Cerebellar nuclear complex (tissue), 1 donor: ENCODE data around the gene IL17RC.

Source experiments
- DNase-seq, 2 experiments: peaks; one replicate each; lab custom pipeline; 2025; lab: John Stamatoyannopoulos, UW

The IL17RC gene

DNA sequence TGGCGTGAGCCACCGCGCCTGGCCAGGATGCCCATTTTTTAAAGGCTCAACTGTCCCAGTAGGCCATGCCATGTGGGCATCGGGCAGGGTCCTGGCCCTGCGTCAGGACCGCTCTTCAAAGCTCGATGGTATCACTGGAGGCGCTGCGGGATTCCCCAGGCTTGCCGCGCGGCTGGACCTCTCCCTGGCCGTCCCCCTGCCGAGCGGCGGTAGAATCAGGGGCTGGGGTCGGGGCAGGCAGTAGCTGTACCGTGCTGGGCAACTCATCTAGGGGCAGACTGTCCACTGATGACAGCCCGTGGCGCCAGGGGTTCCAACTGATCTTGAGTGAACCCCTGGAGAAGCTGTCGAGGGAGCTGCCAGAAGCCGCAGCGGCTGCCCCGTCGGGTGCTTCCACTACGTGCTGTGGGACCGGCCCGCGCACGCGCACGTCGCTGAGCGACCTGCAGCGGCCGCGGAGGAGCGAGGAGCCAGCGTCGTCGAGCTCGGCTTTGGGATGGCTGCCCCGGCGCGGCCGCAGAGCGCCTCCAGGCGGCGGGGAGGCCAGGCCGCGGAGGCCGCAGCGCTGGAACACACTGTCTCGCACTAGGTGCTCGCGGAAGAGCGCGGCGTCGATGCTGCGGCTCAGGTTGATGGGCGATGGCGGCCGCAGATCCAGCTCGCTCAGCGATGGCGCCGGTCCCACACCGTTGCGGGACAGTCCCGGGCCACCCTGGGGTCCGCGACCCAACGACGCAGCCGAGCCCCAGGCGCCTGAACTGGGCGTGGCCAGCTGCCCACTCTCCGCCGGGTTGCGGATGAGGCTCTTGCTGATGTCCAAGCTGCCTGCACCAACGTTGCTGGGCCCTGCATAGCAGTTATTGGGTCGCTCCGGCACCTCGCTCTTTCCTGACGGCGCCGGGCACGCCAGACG is 29.5 kb downstream of the IL17RC start:
- peak in 1 of 2 experiments; percentile 5 for DNase-seq

DNA sequence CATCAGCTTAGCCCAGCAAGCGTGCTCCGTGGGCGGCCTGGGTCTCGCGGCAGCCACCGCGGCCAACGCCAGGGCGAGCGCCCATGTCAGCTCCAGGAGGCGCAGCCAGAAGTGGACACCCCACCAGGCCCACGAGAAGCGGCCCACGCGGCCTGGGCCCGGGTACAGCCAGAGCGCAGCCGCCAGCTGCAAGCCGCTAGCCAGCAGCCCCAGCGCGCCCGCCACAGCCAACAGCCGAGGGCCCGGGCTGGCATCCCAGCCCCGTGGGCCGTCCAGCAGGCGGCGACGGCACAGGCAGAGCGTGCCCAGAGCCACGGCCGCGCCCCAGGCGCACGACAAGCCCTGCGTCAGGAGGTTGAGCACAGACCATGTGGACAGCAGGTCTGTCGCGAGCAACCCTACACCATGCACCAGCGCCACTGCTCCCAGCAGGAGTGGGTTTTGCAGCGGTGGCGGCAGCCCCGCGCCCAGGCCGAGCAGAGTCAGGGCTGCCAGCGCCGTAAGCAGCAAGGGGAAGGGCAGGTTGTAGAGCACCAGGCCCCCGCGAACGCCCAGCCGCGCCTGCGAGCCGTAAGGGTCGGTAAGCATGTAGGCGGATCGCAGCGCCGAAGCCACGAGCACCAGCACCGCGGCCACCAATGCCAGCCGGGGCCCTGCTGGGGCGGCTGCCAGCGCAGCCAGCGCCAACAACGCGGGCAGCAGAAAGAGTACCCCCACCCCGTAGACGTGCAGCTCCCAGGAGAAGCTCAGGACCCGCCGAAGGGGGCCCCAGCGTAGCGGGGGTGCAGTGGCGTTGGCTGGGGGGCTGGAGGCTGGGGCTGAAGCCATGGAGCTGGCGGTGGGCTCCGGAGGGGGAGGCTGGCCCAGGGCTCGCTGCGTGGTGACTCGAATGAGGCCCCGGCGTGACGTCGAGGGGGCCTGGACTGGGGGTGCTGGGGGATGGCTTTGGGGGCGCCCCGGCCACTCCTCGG is 30.4 kb downstream of the IL17RC start:
- DNase-seq = peak in 1 of 2 experiments; percentile 25

DNA sequence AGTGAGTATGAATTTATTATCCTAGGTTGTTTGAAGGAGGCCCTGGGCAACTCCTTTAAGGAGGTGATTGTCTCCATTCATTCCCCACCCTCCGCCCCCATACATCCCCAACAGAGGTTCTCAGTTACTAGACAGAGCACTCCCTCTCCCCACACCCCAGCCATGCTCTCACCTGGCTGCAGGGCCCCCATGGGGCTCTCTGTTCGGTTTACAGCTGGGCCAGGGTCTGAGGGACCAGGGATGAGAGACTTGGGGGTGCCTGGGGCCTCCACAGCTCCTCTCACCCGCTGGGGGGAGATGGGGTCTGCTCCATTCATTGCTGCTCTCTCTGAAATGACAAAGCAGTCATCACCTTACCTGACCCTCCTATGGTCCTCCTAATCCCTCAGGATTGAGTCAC is 31.7 kb downstream of the IL17RC start:
- no peak for DNase-seq

DNA sequence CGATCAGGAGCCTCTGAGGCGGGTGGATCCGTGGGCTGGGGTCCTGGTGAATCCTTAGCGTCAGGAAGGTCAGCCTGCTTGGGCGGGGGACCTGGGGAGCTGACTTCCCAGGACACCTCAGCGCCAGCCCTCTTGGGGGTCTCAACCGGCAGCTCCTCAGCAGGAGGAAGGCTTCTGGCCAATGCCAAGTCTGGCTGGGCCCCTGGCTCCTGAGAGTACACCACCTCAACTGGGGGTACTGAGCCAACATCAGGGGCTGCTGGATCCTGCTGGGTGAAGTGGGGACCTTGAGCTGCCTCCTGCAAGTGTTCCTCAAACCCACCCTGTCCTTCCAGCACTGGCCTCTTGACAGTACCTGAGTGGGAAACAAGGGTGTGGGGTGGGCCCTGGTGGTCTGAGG is 32.2 kb downstream of the IL17RC start:
- DNase-seq = no peak

DNA sequence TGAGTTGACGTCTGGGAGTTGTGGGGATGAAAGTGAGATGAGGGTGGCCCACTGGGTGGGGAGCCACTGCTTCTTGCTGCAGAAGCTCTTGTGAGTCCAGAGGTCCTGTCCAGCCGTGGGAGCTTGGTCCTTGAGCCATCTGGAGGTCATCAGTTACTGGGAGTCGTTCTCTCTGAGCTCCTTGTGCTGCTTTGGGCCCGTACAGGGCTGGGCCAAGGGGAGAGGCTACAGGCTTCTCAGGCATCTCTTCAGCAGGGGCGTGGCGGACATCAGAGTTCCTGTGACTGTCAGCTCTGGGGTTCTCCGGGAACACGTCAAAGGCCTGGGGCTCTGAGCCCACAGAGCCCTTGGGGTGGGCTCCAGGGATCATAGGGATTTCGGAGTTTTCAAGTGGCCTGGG is 32.7 kb downstream of the IL17RC start:
- no peak for DNase-seq

DNA sequence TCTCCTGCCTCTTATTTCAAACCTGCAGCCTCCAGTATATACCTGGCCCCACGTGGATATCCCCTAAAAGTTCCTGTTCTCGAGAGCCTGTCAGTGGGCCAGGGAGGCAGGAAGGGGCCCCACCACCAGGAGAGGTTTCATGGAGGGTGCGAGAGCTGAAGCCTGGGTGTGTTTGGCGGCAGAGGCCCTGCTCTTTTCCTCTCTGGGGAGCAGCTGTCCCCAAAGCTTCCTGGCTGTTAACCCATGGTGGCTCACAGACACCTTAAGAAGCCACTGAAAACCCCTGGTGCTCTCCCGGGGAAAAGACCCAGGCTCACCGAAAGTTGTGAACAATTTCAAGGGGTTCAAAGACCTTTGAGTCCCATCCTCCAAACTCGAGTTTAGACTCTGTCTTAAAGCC is 34.2 kb downstream of the IL17RC start:
- no peak for DNase-seq

DNA sequence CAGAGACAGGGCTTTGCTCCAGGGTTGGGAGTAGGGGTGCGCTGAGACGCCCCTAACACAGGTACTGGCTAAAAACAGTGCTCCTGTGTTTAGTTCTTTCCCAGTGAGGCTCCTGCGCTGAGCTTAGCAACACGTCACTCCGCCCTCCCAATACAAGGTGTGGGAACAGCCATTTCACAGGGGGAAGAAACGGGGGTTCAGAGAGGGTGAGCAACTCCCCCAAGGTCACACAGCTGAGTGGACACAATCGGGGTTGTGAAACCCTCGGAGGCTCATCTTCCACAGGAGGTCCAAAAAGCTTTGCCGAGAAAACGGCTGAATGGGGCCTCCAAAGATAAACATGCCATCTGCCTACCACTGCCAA is 34.7 kb downstream of the IL17RC start:
- DNase-seq = no peak

DNA sequence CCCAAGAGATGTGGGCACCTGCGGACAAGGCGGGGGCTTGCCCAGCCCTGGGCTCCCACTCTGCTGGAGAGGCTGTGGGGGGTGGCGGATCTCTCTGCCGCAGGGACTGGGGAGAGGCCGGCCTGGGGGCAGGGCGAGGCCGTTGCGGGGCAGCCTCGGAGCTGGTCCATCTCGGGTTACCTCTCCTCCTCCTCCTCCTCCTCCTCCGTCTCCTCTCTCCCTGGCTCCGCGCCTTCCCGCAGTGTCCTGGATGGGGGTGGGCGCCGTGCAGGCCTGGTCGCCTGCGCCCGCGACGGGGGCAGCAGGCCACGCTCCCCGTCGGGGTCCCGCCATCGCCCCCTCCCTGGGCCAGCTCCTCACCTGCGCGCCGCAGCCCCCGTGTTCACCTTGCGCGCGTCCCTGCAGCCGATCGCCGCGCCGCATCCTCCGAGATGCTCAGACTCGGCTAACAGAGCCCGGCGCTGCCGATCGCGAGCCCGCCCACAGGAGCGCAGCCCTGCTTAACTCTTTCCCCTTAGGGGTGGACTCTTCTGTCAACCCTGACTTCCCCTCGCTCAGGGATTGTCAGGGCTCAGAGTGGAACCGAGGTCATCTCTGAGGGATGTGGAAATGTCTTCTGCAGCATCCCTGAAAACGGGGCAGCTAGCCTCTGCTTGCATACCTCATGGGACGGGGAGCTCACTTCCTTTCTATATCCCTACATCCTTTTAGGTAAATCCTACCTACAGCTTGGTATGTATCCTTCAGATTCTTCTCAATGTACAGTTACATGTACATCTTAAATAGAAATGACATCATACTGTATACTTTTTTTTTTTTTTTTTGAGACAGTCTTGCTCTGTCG is 35.3 kb downstream of the IL17RC start, which contains the start of gene PRRT3:
PRRT3 (minus strand) TSS at position 447 of the 844 bp plus-strand sequence. CDS start 2,293 bp downstream, outside the sequence.
- no peak for DNase-seq

DNA sequence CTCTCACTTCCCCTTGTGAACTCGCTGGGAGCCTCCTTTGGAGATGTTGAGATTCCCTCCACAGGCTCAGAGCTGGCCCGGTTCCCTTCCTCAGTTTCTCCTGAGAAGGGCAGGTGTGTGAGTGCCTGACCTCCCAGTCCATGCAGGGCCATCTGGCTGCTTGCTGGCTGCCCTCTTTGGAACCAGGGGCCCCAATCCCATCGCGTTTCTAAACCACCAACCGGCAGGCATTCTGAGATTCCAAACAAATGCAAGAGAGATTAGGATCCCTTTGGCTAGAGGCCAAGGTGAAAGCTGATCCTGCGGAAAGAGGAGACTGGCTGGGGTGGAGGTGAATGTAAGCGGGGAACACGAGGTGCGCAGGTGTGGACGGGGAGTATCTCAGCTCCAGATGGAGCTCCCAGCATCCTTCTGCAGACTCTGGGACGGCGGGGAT is 38.2 kb downstream of the IL17RC start:
- DNase-seq = no peak

DNA sequence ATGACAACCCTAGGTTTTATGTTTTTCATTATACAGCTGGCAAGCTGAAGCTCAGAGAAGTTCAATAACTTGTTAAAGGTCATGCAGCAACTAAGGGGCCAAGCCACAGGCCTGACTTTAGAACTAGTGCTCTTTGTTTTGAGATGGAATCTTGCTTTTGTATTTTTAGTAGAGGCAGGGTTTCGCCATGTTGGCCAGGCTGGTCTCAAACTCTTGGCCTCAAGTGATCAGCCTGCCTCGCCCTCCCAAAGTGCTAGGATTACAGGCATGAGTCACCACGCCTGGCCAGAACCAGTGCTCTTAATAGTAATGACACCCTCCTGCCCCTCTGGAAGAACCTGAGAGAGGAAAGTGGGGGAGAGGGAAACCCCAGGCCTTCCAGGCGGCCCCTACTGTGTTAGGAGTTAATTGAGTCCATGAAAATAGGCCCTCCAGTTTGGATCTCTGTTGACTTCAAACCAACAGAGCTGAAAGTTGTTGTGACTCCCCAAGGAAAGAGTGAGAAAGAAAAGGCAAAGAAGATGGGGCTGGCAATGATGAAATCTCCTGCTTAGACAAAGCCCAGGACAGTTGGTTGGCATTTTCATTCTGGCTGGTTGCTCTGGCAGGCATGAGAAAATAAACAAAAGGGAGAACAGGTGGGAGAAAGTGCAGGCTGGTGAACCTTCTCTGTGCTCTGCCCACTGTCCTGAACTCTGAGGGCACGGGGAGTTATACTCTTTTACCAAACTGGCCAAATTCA is 38.9 kb downstream of the IL17RC start:
- DNase-seq = no peak

DNA sequence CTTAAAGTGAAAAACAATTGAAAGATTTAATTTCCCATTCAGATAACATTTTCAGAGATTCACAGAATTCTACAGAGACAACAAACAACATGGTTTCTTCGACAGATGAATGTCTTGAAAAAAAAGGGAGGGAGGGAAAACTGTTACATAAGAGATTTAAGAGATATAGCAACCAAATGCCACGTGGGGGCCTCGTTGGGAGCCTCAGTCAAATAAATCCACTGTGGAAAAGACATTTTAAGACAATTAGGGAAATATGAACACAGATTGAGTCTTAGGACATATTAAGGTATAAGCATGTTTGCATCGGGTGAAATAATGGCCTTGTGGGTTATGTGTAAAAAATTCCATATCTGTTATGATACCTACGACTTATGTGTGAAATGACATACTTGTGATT is 40.3 kb downstream of the IL17RC start:
- no peak for DNase-seq

DNA sequence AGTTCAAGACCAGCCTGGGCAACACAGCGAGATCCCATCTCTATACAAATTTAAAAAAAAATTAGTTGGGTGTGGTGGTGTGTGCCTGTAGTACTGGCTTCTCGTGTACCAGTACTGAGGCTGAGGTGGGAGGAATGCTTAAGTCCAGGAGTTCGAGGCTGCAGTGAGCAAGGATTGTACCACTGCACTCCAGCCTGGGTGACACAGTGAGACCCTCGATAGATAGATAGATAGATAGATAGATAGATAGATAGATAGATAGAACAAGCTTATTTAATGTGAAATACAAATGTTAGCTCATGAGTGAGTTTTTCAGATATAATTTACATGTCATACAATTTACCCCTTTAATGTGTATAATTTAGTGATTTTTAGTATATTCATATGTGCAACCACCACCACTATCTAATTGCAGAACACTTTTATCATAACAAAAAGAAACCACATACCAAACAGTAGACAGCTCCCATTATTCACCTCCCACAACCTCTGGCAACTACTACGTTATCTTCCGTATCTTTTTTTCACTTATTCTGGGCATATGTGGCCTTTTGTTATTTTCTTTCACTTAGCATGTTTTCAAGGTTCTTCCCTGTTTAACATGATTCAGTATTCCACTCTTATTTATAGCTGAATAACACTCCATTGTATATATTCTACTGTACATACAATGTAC is 48.4 kb downstream of the IL17RC start:
- DNase-seq = no peak

DNA sequence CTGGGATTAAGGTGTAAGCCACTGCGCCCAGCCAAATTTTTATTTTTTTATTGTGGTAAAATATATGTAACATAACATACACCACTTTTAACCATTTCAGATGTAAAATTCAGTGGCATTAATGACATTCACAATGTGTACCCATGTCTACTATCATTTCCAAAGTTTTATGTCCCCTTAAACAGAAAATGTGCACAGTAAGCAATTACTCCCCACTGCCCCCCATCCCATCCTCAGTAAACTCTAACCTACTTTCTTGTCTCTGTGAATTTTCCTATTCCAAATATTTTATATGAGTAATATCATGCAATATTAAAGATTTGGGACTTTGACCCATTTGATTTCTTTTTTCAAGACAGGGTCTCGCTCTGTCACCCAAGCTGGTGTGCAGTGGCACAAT is 49.9 kb downstream of the IL17RC start:
- no peak for DNase-seq

DNA sequence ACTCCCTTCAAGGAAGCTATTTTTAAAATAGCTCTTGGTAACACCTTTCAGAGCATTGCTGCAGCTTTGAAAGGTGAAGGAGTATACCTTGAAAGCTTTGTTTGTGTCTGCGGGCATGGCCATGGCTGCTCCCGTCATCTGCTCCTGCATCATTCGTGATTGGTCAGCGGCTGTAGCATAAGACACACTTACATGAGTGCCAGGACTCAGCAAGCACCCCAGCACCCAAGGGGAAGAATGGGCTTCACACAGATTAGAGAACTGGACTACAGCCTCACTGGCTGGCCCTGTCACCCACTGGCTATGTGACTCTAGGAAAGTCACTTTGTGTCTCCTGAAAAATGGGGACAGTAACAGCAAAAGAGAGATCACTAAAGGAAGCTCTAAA is 52.7 kb downstream of the IL17RC start:
- DNase-seq = no peak

DNA sequence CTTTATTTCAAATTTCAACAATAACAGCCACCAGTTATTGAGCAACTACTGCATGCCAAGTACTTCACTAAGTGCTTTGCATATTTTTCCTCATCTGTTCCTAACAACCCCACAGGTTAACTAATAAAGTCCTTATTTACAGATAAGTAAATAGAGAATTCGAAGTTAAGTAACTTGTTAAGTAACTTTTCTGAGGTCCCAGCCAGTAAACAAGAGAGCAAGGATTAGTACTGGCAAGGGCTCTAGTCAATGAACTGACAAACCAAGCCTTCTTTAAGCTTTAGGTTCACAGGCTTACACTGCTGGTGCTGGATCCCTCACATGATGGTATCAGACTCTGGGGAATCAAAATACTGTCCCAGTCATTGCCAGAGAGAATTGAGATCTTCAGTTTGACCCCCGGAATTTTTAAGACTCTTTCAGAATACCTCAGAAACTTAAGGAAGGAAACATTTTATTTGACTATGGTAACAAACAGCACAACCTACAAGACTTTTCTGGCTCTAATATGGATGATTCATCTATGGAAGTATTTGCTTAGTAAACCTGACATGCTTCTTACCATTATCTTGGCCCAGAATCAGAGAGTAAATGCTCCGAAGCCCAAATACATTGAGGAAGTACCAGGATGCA is 53.2 kb downstream of the IL17RC start:
- DNase-seq = no peak

DNA sequence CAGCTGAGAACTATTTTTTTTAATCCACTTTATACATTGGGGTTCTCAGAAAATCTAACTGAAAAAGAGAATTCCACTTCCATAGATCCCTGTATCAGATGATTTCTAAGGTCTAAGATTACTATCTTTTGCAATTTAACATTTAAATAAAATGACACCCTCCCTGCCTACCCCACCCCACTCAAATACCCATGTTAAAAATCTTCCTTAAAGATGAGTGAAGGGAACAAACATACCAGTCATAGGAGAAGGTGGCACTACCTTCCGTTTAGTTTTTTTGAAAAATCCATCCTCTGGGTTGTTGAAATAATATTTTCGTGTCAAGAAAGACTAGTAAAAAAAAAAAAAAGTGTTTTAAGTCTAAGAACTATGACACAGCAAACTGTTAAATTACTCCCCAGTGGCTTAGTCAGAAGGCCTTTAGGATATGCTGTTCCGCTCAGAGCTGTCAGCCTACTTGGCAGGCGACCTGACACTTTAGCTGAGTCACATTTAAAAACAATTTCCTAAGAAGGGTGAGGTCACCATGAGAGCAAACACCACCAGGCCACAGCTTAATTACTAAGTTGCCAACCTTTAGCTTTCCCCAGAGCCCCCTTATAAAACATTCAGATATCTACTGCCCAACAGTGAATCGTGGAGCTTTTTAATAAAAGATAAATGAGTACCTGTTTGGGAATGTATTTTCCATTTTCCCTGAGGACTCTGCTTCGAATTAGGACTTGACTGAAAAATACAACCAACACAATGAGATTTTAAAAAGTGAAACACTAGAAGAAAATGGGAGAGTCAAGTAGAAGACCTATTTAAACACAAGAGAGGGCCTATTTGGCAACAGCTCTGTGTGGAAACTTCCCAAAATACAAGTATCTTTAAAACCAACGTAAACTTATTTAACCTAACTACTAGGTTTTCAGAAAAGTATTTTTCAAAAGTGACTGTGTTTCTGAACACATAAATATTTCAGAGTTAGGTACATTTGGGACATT is 60.1 kb downstream of the IL17RC start:
- DNase-seq = no peak

DNA sequence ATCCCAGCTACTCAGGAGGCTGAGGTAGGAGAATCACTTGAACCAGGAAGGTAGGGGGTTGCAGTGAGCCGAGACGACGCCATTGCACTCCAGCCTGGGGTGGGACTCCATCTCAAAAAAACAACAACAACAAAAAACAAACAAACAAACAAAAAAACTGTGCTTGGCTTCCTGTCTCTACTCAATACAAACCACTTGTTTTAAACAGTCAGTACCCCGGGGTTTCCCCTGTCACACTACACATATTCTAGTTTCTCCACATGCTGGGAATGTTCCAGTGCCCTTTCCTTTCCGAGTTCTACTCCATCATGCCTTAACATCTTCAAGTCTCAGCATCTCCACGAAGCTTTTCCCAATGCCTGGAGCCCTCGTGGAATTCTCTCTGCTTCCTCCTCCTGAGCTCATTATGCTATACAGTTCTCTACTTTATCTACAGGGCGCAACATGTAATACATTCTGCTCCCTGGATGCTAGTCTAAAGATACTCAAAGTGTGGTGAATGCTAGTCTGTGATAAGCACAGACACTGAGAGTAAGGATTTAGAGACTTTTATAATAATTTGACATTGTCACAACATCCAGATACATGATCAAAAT is 61.9 kb downstream of the IL17RC start:
- no peak for DNase-seq

DNA sequence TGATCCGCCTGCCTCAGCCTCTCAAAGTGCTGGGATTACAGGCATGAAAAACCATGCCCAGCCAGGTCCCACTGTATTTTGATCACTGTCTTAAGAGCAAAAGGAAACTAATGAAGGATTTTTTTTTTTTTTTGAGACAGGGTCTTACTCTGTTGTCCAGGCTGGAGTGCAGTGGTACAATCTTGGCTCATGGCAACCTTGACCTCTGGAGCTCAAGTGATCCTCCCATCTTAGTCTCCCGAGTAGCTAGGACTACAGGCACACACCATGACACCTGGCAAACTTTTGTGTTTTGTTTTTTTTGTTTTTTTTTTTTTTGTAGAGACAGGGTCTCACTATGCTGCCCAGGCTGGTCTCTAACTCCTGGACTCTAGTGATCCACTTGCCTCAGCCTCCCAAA is 63.4 kb downstream of the IL17RC start:
- DNase-seq = no peak
